Ovary (tissue), 9 donors: ENCODE measurements around the gene NSFL1C. TPM values are rescaled to one million over a fixed set of nuclear protein-coding genes. Genes with fewer than 3 reads are reported as not detected.

ENCODE experiments used
- DNase-seq, 5 donors: peaks; one replicate each; pipeline ENCODE4 v3.0.0-alpha.2; 2019 to 2020
- H3K27ac ChIP-seq, 2 donors: fragments of 200-600 bp; one replicate each; pipeline versions ENCODE4 v1.5.1 to v1.8.0; 2019 to 2022
- H3K27me3 ChIP-seq: fragments of 200-600 bp; one replicate; pipeline ENCODE4 v1.8.0; 2022
- H3K36me3 ChIP-seq: fragments of 200-600 bp; sonication (generic); one replicate; pipeline ENCODE4 v1.5.1; 2019
- H3K4me1 ChIP-seq: one replicate; pipeline ENCODE4 v1.8.1; 2013; ENCODE audit warnings: mild to moderate bottlenecking, moderate library complexity; ENCODE audit not compliant: insufficient read depth
- H3K4me3 ChIP-seq: fragments of 200-600 bp; sonication (generic); one replicate; pipeline ENCODE4 v1.5.1; 2017
- H3K9me3 ChIP-seq, 2 donors: fragments of 200-600 bp in 1 of 2; sonication (generic) in 1 of 2; one replicate each; pipeline versions ENCODE4 v1.5.1 to v1.8.1; 2013 to 2019; ENCODE audit warnings: mild to moderate bottlenecking in 1 of 2, moderate library complexity in 1 of 2
- CTCF ChIP-seq, 3 donors: fragments of 450-650 bp in 2 of 3; fragments of 200-600 bp in 1 of 3; IDR thresholded peaks; one replicate each; pipeline versions ENCODE4 v1.5.1 to v1.8.0; 2016 to 2022; ENCODE audit warnings: antibody characterized with exemption in 3 of 3, mild to moderate bottlenecking in 1 of 3
- EP300 ChIP-seq: sonication (generic); formaldehyde crosslinking; IDR thresholded peaks from one replicate; pipeline ENCODE4 v1.6.1; 2017; ENCODE audit warnings: antibody characterized with exemption
- POLR2A ChIP-seq: fragments of 450-650 bp; IDR thresholded peaks from one replicate; pipeline ENCODE4 v1.6.1; 2017; ENCODE audit warnings: antibody characterized with exemption, mild to moderate bottlenecking, moderate library complexity
- whole genome bisulfite sequencing, 3 donors: extraction: QIAGEN DNeasy Blood & Tissue Kit in 1 of 3; methylation state at CpG; one replicate each; pipeline versions ENCODE4 v1.1.5 to v1.1.7; 2013 to 2017; 5-methylcytosine and 5-hydroxymethylcytosine counted together
- intact Hi-C, 4 donors: fragments of 100-400 bp; cut with DNase I; formaldehyde crosslinking; loops; one replicate each; pipeline versions ENCODE4 v1.11.0 to v1.15.1; 2022 to 2023
- polyA plus RNA-seq, 2 donors: library from polyadenylated mRNA; stranded (reverse); fragments of 200-250 nt in 1 of 2; fragments of 350-450 nt in 1 of 2; fragmentation: Illumina TruSeq in 1 of 2; extraction: RNeasy Lipid Tissue Mini Kit (QIAGEN cat#74804) in 1 of 2; gene quantifications; one replicate each; pipeline ENCODE4 v1.2.3, GENCODE V29; 2013 to 2014
- total RNA-seq, 7 donors: library from RNA; depleted of rRNA in 2 of 7; stranded (reverse); fragments of >200 nt in 2 of 7; fragmentation: NEBNext Ultra II Directional in 3 of 7; extraction: Animal tissue kit (Norgen Biotek cat#: 25700) in 3 of 7; gene quantifications; one replicate each; pipeline versions ENCODE4 v1.1.0 to v1.2.4, GENCODE V29; 2016 to 2023
- donor health status: DM: no; HTN: no; CAD: no; lungs with moderate emphysema.
- donor health status: DM: no; HTN: no; CAD: no.
- donor health status: Bipolar disorder and iron deficiency.
- donor health status: DM: yes; HTN: yes; CAD: no.
- donor health status: DM: no; HTN: no; CAD: no.
- donor health status: DM: yes; HTN: yes; CAD: no.

NSFL1C gene
- total and polyA plus RNA-seq, 9 donors: 23.4 to 105 (median 63.2) TPM

- no peaks in the 10 kb centered on the region for H3K9me3 ChIP-seq
- H3K4me1 ChIP-seq: no peaks in the 10 kb centered on the region
- intact Hi-C loops: no loop called here
- 63 to 72% (median 71%) methylated on average over 9 of the region's 9 CpGs for WGBS, 3 donors
- H3K36me3 ChIP-seq: no peaks in the 10 kb centered on the region
- H3K27me3 ChIP-seq: no peaks in the 10 kb centered on the region
- no peak overlapping the region for H3K27ac ChIP-seq
- TF ChIP-seq POLR2A: no peak
- TF ChIP-seq CTCF (IDR thresholded peaks at IDR 0.05): no peak
- no peak for TF ChIP-seq EP300
- no peak overlapping the region for H3K4me3 ChIP-seq
- DNase-seq: no peak
These were observed 13.4 kb upstream of the NSFL1C start for GRCh38 chr20:1479831-1480595.

GRCh38 chr20:1478566-1478965 is 11.9 kb upstream of the NSFL1C start:
- no peak overlapping the region for H3K27ac ChIP-seq
- H3K4me3 ChIP-seq: no peak overlapping the region
- WGBS, 3 donors: 78 to 79% (median 79%) methylated on average over 4 of the region's 4 CpGs
- TF ChIP-seq CTCF (IDR thresholded peaks at IDR 0.05) (no peak), POLR2A (no peak), EP300 (no peak)
- DNase-seq: no peak
- intact Hi-C loops: no loop called here
- no peaks in the 10 kb centered on the region for H3K9me3 ChIP-seq
- no peaks in the 10 kb centered on the region for H3K4me1 ChIP-seq
- H3K36me3 ChIP-seq: no peaks in the 10 kb centered on the region
- H3K27me3 ChIP-seq: no peaks in the 10 kb centered on the region

GRCh38 chr20:1477896-1478490 is 11.3 kb upstream of the NSFL1C start:
- 70 to 83% (median 80%) methylated on average over 7 of the region's 7 CpGs for WGBS, 3 donors
- Histone ChIP-seq H3K27me3 (no peaks in the 10 kb centered on the region), H3K36me3 (no peaks in the 10 kb centered on the region), H3K4me3 (no peak overlapping the region), H3K27ac (no peak overlapping the region), H3K9me3 (no peaks in the 10 kb centered on the region), H3K4me1 (no peaks in the 10 kb centered on the region)
- DNase-seq: no peak
- intact Hi-C loops: no loop called here
- TF ChIP-seq POLR2A: no peak
- no peak for TF ChIP-seq CTCF (IDR thresholded peaks at IDR 0.05)
- no peak for TF ChIP-seq EP300

- no peaks in the 10 kb centered on the region for H3K4me1 ChIP-seq
- TF ChIP-seq POLR2A (no peak), CTCF (IDR thresholded peaks at IDR 0.05) (no peak), EP300 (no peak)
- H3K27me3 ChIP-seq: no peaks in the 10 kb centered on the region
- intact Hi-C loops: no loop called here
- DNase-seq: no peak
- no peak overlapping the region for H3K27ac ChIP-seq
- H3K36me3 ChIP-seq: no peaks in the 10 kb centered on the region
- H3K4me3 ChIP-seq: no peak overlapping the region
- H3K9me3 ChIP-seq: no peaks in the 10 kb centered on the region
- WGBS, 3 donors: 74 to 81% (median 76%) methylated on average over 4 of the region's 4 CpGs
These were observed 8.4 kb upstream of the NSFL1C start for GRCh38 chr20:1474817-1475603.
